ENCODE results near the gene PGP. TPM values are rescaled to one million over a fixed set of nuclear protein-coding genes. Genes with fewer than 3 reads are reported as not detected.
"Not testable (repeated sequence)": the region's sequence is repeated elsewhere in the genome, so short reads cannot be mapped to it uniquely, and the experiment has no call there.

Gene PGP
- total RNA-seq, 2 experiments from 2014 or later: 24.2 to 24.5 TPM

DNA sequence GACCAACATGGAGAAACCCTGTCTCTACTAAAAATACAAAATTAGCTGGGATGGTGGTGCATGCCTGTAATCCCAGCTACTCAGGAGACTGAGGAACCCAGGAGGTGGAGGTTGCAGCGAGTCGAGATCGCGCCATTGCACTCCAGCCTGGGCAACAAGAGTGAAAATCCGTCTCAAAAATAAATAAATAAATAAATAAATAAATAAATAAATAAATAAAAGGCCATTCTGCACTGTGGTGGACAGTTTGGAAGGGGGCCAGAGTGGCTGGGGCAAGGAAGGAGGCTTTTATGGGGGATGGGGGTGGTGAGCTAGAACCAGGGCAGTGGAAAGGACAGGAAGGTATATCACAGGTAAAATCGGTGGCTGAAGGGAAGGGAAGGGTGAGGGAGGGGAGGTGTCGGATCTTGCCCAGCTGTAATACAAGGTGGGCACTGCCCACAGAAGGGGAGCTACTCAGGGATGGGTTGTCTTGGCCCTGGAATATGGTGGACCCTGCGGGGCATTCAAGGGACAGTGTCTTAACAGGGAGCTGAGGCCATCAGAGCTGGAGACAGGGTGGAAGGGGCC lies 11.4 kb downstream of the PGP start:
- not testable (repeated sequence) for H3K27ac Mint-ChIP-seq

DNA sequence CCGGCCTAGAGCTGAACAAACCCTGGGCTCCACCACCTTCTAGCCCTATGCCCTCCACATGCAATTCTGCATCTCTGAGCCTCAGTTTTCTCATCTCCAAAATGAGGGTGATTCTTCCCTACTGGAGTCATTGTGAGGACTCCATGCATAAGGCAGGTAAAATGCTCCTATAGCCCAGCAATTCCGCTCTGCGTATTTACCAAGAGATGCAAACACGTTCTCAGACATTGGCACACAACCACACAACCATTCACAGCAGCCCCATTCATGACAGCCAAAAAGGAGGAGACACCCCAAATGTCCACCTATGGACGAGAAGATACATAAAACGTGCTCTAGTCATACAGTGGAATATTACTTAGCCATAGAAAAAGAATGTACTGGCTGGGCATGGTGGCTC lies 14.3 kb downstream of the PGP start:
- no peak overlapping the region for H3K4me3 Mint-ChIP-seq
- H3K27me3 Mint-ChIP-seq: peaks cover 20% of the 10 kb centered on the region
- H3K4me1 Mint-ChIP-seq: peaks cover 7% of the 10 kb centered on the region
- H3K36me3 Mint-ChIP-seq: no peaks in the 10 kb centered on the region
- H3K9me3 Mint-ChIP-seq: no peaks in the 10 kb centered on the region
- DNase-seq: no peak
- H3K27ac Mint-ChIP-seq: no peak overlapping the region

More for the DNA sequence above, 11.4 kb downstream of the PGP start:
- Mint-ChIP-seq H3K4me1 (peaks cover 17% of the 10 kb centered on the region), H3K4me3 (peak overlapping the region; percentile 82), H3K36me3 (peaks cover 19% of the 10 kb centered on the region)
- not testable (repeated sequence) for DNase-seq, H3K27me3 Mint-ChIP-seq, H3K9me3 Mint-ChIP-seq

DNA sequence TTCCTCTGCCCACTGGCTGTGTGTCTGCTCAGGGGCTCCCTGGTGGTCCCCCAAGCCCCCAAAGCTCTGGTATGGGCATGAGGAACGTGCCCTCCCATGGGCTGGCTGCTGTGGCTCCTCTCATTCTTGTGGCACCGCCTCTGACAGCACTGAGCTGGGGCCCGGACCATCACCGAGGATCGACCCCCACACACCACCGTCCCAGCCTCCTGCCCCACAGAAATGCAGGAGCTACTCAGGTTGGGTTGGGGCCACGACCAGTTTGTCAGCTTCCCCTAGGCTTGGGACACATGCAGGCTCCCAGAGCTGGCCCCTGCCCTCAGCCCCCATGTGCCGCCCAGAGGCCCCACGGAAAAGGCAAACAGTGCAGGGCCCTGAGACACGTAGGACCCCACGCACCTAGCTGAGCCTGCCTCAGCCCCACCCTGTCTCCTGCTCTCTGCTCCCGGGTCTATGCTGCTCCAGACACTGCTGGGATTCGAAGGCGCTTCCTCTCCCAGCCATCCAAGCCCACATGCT lies 15.0 kb downstream of the PGP start:
- Mint-ChIP-seq H3K36me3 (no peaks in the 10 kb centered on the region), H3K27ac (no peak overlapping the region), H3K27me3 (peaks cover 25% of the 10 kb centered on the region), H3K4me3 (no peak overlapping the region), H3K4me1 (peaks cover 10% of the 10 kb centered on the region), H3K9me3 (no peaks in the 10 kb centered on the region)
- DNase-seq: no peak

DNA sequence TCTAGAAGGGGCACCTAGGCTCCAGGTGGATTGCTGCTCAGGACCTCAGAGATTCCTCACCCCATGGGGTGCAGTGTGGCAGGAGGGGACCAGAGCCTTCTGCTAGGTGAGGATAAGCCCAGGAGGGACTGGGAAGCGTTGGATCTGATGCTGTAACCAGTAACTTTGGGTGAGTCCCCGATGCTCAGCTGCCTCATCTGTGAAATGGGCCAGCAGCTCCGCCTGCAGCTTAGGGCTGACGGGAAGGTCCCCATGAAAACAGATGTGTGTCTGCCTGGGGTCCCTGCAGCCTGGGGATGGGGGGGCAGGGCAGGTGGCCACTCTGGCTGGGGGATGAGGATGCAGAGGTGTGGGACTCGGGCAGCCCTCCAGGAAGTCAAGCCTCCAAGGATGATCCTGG lies 15.5 kb downstream of the PGP start:
- H3K27me3 Mint-ChIP-seq: peaks cover 28% of the 10 kb centered on the region
- no peak overlapping the region for H3K27ac Mint-ChIP-seq
- no peak overlapping the region for H3K4me3 Mint-ChIP-seq
- no peaks in the 10 kb centered on the region for H3K9me3 Mint-ChIP-seq
- peaks cover 7% of the 10 kb centered on the region for H3K4me1 Mint-ChIP-seq
- H3K36me3 Mint-ChIP-seq: no peaks in the 10 kb centered on the region
- DNase-seq: no peak

DNA sequence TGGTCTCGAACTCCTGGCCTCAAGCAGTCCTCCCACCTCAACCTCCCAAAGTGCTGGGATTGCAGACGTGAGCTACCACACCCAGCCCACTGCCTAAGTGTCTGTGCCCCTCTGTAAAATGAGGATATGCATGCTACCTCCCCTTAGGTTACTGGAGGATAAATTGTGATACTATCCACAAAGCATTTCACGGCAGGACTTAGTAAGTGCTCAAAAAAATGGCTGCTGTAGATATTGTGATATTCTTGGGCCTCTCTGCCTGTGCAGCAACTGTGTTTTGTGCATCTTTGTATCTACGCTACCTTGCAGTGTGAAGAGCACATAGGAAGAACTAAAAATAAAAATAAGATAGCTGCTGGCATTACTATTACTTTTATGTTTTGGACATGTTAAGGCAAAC lies 16.4 kb downstream of the PGP start:
- Mint-ChIP-seq H3K9me3 (no peaks in the 10 kb centered on the region), H3K4me3 (peak overlapping the region; percentile 43), H3K27me3 (peaks cover 28% of the 10 kb centered on the region), H3K27ac (no peak overlapping the region), H3K36me3 (no peaks in the 10 kb centered on the region), H3K4me1 (peaks cover 4% of the 10 kb centered on the region)
- DNase-seq: no peak

DNA sequence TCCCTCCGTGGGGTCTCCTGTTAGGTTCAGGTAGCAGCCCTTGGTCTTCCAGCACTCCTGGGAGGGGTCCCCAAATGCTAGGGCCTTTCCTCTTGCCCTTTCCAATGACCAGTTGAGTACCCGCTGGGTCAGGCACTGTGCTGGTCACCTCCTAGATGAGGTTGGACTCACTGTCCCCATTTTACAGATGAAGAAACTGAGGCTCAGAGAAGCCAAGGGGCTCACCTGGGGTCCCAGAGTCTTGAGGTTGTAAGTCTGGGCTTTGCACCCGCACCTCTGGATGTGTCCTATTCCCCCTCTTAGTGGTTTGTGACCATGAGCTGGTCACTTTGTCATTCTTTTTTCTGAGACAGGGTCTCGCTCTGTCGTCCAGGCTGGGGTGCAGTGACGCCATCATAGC lies 16.9 kb downstream of the PGP start:
- Mint-ChIP-seq H3K9me3 (no peaks in the 10 kb centered on the region), H3K27me3 (peaks cover 28% of the 10 kb centered on the region), H3K4me3 (peak overlapping the region; percentile 43), H3K27ac (no peak overlapping the region), H3K4me1 (peaks cover 4% of the 10 kb centered on the region), H3K36me3 (no peaks in the 10 kb centered on the region)
- no peak for DNase-seq

DNA sequence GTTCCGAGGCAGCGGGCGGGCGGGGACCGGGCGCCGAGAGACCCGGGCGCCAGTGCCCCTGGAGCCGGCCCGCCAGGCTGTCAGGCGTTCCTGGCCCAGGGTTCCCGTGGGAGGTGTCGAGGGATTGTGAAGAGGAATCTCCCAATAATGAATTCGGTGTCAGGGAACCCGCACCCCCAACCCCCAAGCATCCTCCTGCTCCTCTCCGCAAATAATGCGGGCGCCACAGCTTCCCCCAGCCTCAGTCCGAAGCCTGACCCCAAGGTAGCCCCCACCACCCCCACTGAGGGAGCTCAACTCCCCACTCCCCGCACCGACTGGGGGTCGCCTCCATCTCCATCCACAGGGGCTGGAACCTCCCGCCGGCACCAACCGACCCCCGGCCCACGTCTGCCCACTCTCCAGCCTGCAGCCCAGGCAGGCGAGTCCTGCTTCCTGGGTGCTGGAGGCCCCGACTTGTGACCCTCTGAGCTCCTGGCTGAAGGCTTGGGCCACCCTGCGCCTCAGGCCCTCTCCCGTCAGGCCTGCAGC lies 17.6 kb downstream of the PGP start:
- no peaks in the 10 kb centered on the region for H3K36me3 Mint-ChIP-seq
- peaks cover 4% of the 10 kb centered on the region for H3K4me1 Mint-ChIP-seq
- DNase-seq: no peak
- peak overlapping the region; percentile 37 for H3K4me3 Mint-ChIP-seq
- no peak overlapping the region for H3K27ac Mint-ChIP-seq
- peaks cover 28% of the 10 kb centered on the region for H3K27me3 Mint-ChIP-seq
- H3K9me3 Mint-ChIP-seq: no peaks in the 10 kb centered on the region

DNA sequence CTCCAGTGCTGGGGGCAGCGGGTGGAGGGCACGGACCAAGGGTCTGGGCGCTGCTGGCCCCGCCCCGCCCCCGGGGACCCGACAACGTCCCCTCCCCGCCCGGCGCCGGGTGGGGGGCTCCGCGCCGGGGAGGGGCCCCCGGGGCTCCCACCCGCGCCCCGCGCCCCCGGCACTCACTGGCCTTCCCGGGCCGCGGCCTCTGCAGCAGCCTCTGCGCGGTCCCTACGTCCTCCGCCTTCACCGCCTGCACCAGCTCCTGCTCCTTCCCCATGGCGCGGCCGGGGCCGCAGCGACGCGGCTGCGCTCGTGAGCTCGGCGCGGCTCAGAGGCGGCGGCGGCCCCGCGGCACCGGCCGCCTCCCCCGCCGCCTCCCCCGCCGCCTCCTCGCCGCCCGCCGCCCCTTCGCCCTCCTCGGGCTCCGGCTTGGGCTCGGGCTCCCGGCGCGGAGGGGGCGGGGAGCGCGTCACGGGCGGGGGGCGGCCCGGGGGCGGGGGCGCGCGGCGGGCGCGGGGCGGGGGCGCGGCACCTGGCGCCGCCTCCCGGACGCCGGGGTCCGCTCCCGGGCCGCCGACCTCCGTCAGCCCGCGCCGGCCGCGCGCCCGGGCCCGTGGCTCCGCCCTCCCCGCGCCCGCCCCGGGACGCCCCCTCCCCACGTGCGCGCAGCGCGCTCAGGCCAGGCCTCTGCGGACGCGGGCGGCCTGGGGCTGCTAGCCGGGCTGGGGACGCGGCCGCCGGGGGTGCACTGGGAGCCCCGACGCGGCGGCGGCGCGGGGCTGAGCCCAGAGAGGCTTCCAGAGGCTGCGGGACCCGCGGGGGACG lies 18.3 kb downstream of the PGP start, which contains the start of gene CASKIN1:
CASKIN1 (minus strand) TSS at position 444 of the 819 bp plus-strand sequence; CDS start at position 271, 173 bp downstream.
- DNase-seq: no peak
- H3K27me3 Mint-ChIP-seq: peaks cover 28% of the 10 kb centered on the region
- H3K27ac Mint-ChIP-seq: no peak within 1 kb of the TSS
- no peaks in the 10 kb centered on the region for H3K36me3 Mint-ChIP-seq
- peak within 1 kb of the TSS; percentile 45 for H3K4me3 Mint-ChIP-seq
- H3K9me3 Mint-ChIP-seq: no peaks in the 10 kb centered on the region
- H3K4me1 Mint-ChIP-seq: peaks cover 4% of the 10 kb centered on the region

DNA sequence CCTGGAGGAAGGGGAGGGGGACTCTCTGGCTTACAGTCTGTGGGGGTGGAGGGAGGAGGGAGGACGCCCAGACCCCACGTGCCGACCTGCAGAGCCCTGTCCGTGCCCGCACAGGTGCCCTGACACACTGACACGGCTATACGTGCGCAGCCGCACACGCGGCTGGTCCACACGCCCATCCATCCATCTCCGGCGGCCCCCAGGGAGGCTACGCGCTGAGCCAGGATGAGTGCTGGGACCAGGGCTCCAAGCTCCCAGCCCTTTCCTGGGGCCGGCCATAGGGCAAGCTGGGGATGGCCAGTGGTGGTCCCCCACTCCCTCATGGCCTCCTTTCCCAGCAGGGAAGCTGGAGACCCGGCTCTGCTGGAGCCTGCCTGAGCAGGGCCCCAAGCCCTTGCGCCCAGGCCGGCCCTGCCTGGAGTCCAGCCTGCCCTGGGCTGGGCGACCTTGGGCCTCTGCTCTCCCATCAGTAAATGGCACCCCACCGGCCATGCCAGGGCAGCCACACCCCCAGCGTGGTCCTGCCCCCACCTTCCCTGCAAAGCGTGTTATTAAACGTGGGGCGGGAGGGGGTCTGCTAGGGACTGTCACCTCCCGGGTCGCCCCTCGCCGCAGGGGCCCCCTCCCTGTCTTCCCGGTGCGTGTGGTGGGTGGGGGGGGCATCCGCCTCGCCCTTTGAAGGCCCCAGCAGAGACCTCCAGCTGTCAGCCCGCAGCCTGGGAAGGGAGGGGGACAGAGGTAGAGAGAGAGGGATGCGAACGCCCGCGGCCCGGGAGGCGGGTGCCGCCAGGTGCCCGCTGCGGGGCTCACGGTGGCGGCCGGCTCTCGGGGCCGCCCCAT lies 19.1 kb downstream of the PGP start:
- no peak for DNase-seq
- Mint-ChIP-seq H3K27ac (no peak overlapping the region), H3K36me3 (no peaks in the 10 kb centered on the region), H3K9me3 (no peaks in the 10 kb centered on the region), H3K27me3 (peaks cover 28% of the 10 kb centered on the region), H3K4me3 (peak overlapping the region; percentile 45), H3K4me1 (peaks cover 4% of the 10 kb centered on the region)

DNA sequence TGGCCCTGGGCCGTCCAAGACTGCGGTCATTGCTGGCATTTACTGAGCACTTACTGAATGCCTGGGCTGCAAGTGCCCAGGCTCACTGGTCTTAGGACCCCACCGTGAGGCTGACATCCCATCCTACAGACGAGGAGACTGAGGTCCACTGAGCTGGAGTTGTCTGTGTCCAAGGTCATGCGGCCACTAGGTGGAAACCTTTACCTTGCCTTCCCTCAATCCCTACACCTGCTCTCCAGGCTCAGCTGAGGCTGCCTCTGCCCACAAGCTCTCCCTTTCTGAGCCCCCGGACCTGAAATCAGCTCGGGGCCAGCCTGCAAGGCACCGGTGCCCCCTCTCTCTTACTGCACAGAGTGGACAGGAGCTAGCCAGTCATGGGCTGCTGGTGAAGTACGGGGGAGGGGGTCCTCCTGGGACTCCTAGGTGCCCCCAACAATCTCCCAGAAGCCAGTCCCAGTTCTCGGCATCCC lies 19.8 kb downstream of the PGP start:
- DNase-seq: peak; percentile 55
- peaks cover 28% of the 10 kb centered on the region for H3K27me3 Mint-ChIP-seq
- no peaks in the 10 kb centered on the region for H3K9me3 Mint-ChIP-seq
- H3K4me1 Mint-ChIP-seq: peaks cover 4% of the 10 kb centered on the region
- no peaks in the 10 kb centered on the region for H3K36me3 Mint-ChIP-seq
- peak overlapping the region; percentile 18 for H3K4me3 Mint-ChIP-seq
- H3K27ac Mint-ChIP-seq: no peak overlapping the region

DNA sequence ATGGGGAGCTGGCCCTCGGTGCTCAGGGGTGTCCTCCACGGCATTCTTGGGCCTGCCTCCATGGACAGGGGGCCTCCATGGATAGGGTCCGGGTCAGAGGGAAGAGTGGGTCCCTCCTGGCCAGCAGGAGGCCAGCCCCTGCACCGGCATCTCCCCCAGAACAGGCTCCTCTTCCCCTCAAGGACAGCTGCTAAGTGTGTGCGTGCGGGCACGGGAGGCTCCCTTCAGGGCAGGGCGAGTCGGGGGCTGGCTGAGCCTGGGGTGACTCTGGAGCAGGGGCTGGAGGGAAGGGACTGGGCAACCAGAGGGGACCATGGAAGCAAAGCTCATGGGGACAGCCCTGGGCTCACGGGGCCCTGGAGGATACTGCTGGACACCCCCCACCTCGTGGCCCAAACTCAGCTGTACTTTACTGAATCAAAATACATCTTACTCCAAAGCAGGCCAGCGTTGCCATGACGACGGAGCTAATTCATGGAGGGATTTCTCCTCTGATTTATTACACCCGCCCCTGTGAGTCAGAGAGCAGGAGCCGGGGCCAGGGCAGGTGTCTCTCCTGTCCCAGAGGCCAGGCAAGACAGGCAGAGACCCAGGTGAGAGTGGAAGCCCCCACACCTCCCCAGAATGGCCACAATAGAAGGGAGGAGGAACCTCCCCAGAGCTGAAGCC lies 20.3 kb downstream of the PGP start:
- Mint-ChIP-seq H3K4me1 (peaks cover 4% of the 10 kb centered on the region), H3K9me3 (no peaks in the 10 kb centered on the region), H3K27ac (no peak overlapping the region)

DNA sequence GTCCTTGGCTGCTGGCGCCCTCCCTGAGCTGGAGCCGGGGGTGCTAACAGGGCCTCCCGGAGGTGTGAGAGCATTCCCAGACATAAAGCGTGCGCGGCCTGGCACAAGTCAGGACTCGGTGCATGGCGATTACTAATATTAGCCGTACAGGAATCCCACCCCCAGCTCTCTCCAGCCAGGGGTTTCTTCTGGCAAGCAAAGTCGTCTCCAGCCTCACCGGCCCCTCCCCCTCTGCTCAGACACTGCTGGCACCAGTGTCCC lies 23.3 kb downstream of the PGP start:
- Mint-ChIP-seq H3K36me3 (no peaks in the 10 kb centered on the region), H3K4me1 (peaks cover 4% of the 10 kb centered on the region), H3K4me3 (no peak overlapping the region), H3K27me3 (peaks cover 8% of the 10 kb centered on the region), H3K9me3 (no peaks in the 10 kb centered on the region), H3K27ac (no peak overlapping the region)
- no peak for DNase-seq

More for the DNA sequence above, 20.3 kb downstream of the PGP start:
- no peak overlapping the region for H3K4me3 Mint-ChIP-seq
- peaks cover 28% of the 10 kb centered on the region for H3K27me3 Mint-ChIP-seq
- DNase-seq: peak; percentile 36
- H3K36me3 Mint-ChIP-seq: no peaks in the 10 kb centered on the region

DNA sequence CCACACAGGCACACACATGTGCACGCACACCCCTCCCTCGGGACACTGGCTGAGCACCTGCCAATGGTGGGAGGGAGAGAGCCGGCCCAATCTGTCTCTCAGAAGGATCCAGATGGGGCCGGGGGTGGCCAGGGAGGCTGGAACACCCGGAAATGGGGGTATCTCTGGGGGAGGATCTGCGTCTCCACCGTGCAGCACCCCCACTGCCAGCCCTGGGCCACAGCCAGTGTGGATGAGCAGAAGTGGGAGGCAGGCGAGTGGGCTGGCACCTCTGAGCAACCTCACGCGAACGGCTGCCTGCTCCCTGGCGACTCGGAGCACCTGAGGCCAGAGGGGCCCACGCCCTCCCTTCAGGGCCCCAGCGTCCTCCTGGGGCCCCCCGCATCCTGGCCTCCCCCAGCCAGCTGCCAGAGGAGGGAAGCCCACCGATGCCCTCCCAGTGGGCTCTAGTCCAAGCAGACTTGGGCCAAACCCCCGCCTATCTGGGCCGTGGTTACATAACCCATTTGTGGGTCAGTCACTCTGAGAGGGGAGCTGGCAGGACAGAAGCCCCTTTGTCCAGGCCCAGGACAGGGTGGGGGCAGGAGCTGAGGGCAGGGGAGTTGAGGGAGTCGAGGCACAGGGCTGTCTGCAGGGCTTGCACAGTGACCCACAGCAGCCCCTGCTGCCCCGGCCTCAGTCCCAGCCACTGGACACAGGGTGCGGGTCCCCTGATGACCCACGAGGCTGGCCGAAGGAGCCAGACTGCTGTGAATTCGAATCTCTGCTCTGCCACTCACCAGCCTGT lies 23.8 kb downstream of the PGP start:
- Mint-ChIP-seq H3K36me3 (no peaks in the 10 kb centered on the region), H3K27me3 (peaks cover 8% of the 10 kb centered on the region), H3K27ac (no peak overlapping the region), H3K9me3 (no peaks in the 10 kb centered on the region), H3K4me1 (peaks cover 4% of the 10 kb centered on the region), H3K4me3 (no peak overlapping the region)
- no peak for DNase-seq
